Type B pancreatic cell (in vitro differentiated cells): ENCODE data around the gene DNAJB14. TPM values are rescaled to one million over a fixed set of nuclear protein-coding genes. Genes with fewer than 3 reads are reported as not detected.

Experiments used
- DNase-seq: peaks from one replicate; pipeline ENCODE4 v3.0.0; 2021; ENCODE audit warnings: mixed read lengths; ENCODE audit not compliant: unreplicated experiment; ENCODE audit errors: extremely low spot score
- H3K27ac Mint-ChIP-seq: 2 replicates; pipeline ENCODE4 v1.8.0; 2021; ENCODE audit warnings: mild to moderate bottlenecking, mixed read lengths
- H3K27me3 Mint-ChIP-seq: 2 replicates; pipeline ENCODE4 v1.8.0; 2021; ENCODE audit warnings: mixed read lengths
- H3K36me3 Mint-ChIP-seq: 2 replicates; pipeline ENCODE4 v1.8.0; 2021; ENCODE audit warnings: mixed read lengths
- H3K4me1 Mint-ChIP-seq: one replicate; pipeline ENCODE4 v1.8.0; 2021; ENCODE audit warnings: mixed read lengths; ENCODE audit not compliant: unreplicated experiment
- H3K4me3 Mint-ChIP-seq: 2 replicates; pipeline ENCODE4 v1.8.0; 2021; ENCODE audit warnings: mild to moderate bottlenecking, mixed read lengths
- H3K9me3 Mint-ChIP-seq: 2 replicates; pipeline ENCODE4 v1.8.0; 2021; ENCODE audit warnings: mixed read lengths
- CTCF ChIP-seq: fragments of 200-600 bp; sonication (generic); conservative IDR thresholded peaks from 2 replicates; pipeline ENCODE4 v1.5.0; 2021; ENCODE audit warnings: antibody characterized with exemption, mild to moderate bottlenecking
- total RNA-seq: library from RNA; stranded (reverse); gene quantifications from 2 replicates; pipeline ENCODE4 v1.2.1, GENCODE V29; 2021; ENCODE audit warnings: low replicate concordance

DNAJB14 gene
- total RNA-seq, 1 donor from 2014 or later = 39.8 TPM

- no peak overlapping the region for H3K4me3 Mint-ChIP-seq
- no peaks in the 10 kb centered on the region for H3K4me1 Mint-ChIP-seq
- H3K27ac Mint-ChIP-seq = no peak overlapping the region
- no peak for DNase-seq
- H3K27me3 Mint-ChIP-seq = no peaks in the 10 kb centered on the region
- TF ChIP-seq CTCF = no peak
- H3K36me3 Mint-ChIP-seq = no peaks in the 10 kb centered on the region
- H3K9me3 Mint-ChIP-seq = no peaks in the 10 kb centered on the region
These were observed 90.7 kb downstream of the DNAJB14 start for GRCh38 chr4:99855678-99856077.

GRCh38 chr4:99853999-99854398 is 92.4 kb downstream of the DNAJB14 start:
- H3K27ac Mint-ChIP-seq = no peak overlapping the region
- H3K9me3 Mint-ChIP-seq = no peaks in the 10 kb centered on the region
- no peak for TF ChIP-seq CTCF
- DNase-seq = no peak
- H3K27me3 Mint-ChIP-seq = no peaks in the 10 kb centered on the region
- no peak overlapping the region for H3K4me3 Mint-ChIP-seq
- no peaks in the 10 kb centered on the region for H3K4me1 Mint-ChIP-seq
- no peaks in the 10 kb centered on the region for H3K36me3 Mint-ChIP-seq

GRCh38 chr4:99853190-99853589 is 93.2 kb downstream of the DNAJB14 start:
- no peaks in the 10 kb centered on the region for H3K36me3 Mint-ChIP-seq
- H3K4me1 Mint-ChIP-seq = no peaks in the 10 kb centered on the region
- TF ChIP-seq CTCF = no peak
- H3K4me3 Mint-ChIP-seq = no peak overlapping the region
- no peaks in the 10 kb centered on the region for H3K9me3 Mint-ChIP-seq
- H3K27me3 Mint-ChIP-seq = no peaks in the 10 kb centered on the region
- no peak overlapping the region for H3K27ac Mint-ChIP-seq
- DNase-seq = no peak

GRCh38 chr4:99852199-99852749 is 94.1 kb downstream of the DNAJB14 start:
- no peak overlapping the region for H3K27ac Mint-ChIP-seq
- no peak for TF ChIP-seq CTCF
- DNase-seq = no peak
- H3K4me3 Mint-ChIP-seq = no peak overlapping the region
- H3K36me3 Mint-ChIP-seq = no peaks in the 10 kb centered on the region
- H3K9me3 Mint-ChIP-seq = no peaks in the 10 kb centered on the region
- no peaks in the 10 kb centered on the region for H3K4me1 Mint-ChIP-seq
- H3K27me3 Mint-ChIP-seq = no peaks in the 10 kb centered on the region

GRCh38 chr4:99848591-99849001 is 97.8 kb downstream of the DNAJB14 start:
- Mint-ChIP-seq H3K36me3 (no peaks in the 10 kb centered on the region), H3K4me3 (no peak overlapping the region), H3K4me1 (no peaks in the 10 kb centered on the region), H3K9me3 (no peaks in the 10 kb centered on the region), H3K27me3 (no peaks in the 10 kb centered on the region), H3K27ac (no peak overlapping the region)
- no peak for DNase-seq
- no peak for TF ChIP-seq CTCF
